H9 (cell line): ENCODE measurements around the gene STYXL1. TPM values are rescaled to one million over a fixed set of nuclear protein-coding genes. Genes with fewer than 3 reads are reported as not detected.

Experiments used
- DNase-seq: peaks from one replicate; pipeline ENCODE4 v3.0.0-alpha.2; 2017
- H2AFZ ChIP-seq: one replicate; pipeline ENCODE4 v1.6.1; 2013; ENCODE audit warnings: mild to moderate bottlenecking, low read length, control low read depth, moderate library complexity
- H2AK5ac ChIP-seq: 2 replicates; pipeline ENCODE4 v1.6.1; 2013; ENCODE audit warnings: low read length, control low read depth, mixed read lengths; ENCODE audit not compliant: insufficient read length
- H2BK120ac ChIP-seq: one replicate; pipeline ENCODE4 v1.6.1; 2013; ENCODE audit warnings: low read depth, mild to moderate bottlenecking, low read length, control low read depth, inconsistent platforms; ENCODE audit not compliant: poor library complexity, severe bottlenecking
- H2BK12ac ChIP-seq: 2 replicates; pipeline ENCODE4 v1.6.1; 2013; ENCODE audit warnings: low read length, control low read depth, mixed read lengths, low read depth; ENCODE audit not compliant: insufficient read length
- H2BK15ac ChIP-seq: 2 replicates; pipeline ENCODE4 v1.6.1; 2013; ENCODE audit warnings: low read depth, low read length, control low read depth
- H2BK20ac ChIP-seq: one replicate; pipeline ENCODE4 v1.6.1; 2013; ENCODE audit warnings: low read depth, mild to moderate bottlenecking, low read length, control low read depth, inconsistent platforms; ENCODE audit not compliant: poor library complexity, severe bottlenecking
- H2BK5ac ChIP-seq: 2 replicates; pipeline ENCODE4 v1.6.1; 2013; ENCODE audit warnings: low read length, control low read depth, mixed read lengths; ENCODE audit not compliant: insufficient read length
- H3K14ac ChIP-seq: 2 replicates; pipeline ENCODE4 v1.6.1; 2013; ENCODE audit warnings: low read length, control low read depth; ENCODE audit not compliant: insufficient read depth
- H3K18ac ChIP-seq: 2 replicates; pipeline ENCODE4 v1.6.1; 2013; ENCODE audit warnings: low read depth, mild to moderate bottlenecking, mixed read lengths, low read length, control low read depth; ENCODE audit not compliant: insufficient read length
- H3K23ac ChIP-seq: 2 replicates; pipeline ENCODE4 v1.6.1; 2013; ENCODE audit warnings: low read length, control low read depth, mixed read lengths, low read depth; ENCODE audit not compliant: insufficient read length
- H3K23me2 ChIP-seq: 2 replicates; pipeline ENCODE4 v1.6.1; 2013; ENCODE audit warnings: low read depth, mild to moderate bottlenecking, mixed read lengths, low read length, control low read depth; ENCODE audit not compliant: insufficient read length, poor library complexity, severe bottlenecking
- H3K27ac ChIP-seq: 2 replicates; pipeline ENCODE4 v1.5.1; 2013; ENCODE audit warnings: low read length, control low read depth, mixed read lengths, low read depth; ENCODE audit not compliant: insufficient read length
- H3K27me3 ChIP-seq: 2 replicates; pipeline ENCODE4 v1.6.1; 2013; ENCODE audit warnings: low read length, control low read depth, inconsistent platforms; ENCODE audit not compliant: insufficient read depth
- H3K4ac ChIP-seq: 2 replicates; pipeline ENCODE4 v1.6.1; 2013; ENCODE audit warnings: low read depth, mild to moderate bottlenecking, control low read depth, inconsistent platforms, low read length, moderate library complexity
- H3K4me1 ChIP-seq: 2 replicates; pipeline ENCODE4 v1.6.1; 2013; ENCODE audit warnings: low read length, control low read depth, inconsistent platforms; ENCODE audit not compliant: insufficient read depth
- H3K4me2 ChIP-seq: 2 replicates; pipeline ENCODE4 v1.6.1; 2013; ENCODE audit warnings: low read length, control low read depth, mixed read lengths; ENCODE audit not compliant: insufficient read length, insufficient read depth
- H3K56ac ChIP-seq: 2 replicates; pipeline ENCODE4 v1.6.1; 2013; ENCODE audit warnings: low read depth, mild to moderate bottlenecking, mixed read lengths, low read length, control low read depth; ENCODE audit not compliant: insufficient read length
- H3K79me1 ChIP-seq: 2 replicates; pipeline ENCODE4 v1.6.1; 2013; ENCODE audit warnings: low read depth, mild to moderate bottlenecking, moderate library complexity, low read length, control low read depth, inconsistent platforms; ENCODE audit not compliant: insufficient read depth, poor library complexity, severe bottlenecking
- H3K79me2 ChIP-seq: 2 replicates; pipeline ENCODE4 v1.6.1; 2013; ENCODE audit warnings: low read length, control low read depth, inconsistent platforms; ENCODE audit not compliant: insufficient read depth
- H3K9ac ChIP-seq: 2 replicates; pipeline ENCODE4 v1.6.1; 2013; ENCODE audit warnings: low read length, control low read depth, mixed read lengths; ENCODE audit not compliant: insufficient read length; ENCODE audit errors: extremely low read depth
- H3K9me3 ChIP-seq: one replicate; pipeline ENCODE4 v1.6.1; 2013; ENCODE audit warnings: low read depth, low read length, inconsistent platforms; ENCODE audit not compliant: control insufficient read depth
- H3T11ph ChIP-seq: one replicate; pipeline ENCODE4 v1.6.1; 2013; ENCODE audit warnings: mild to moderate bottlenecking, low read length, control low read depth, inconsistent platforms
- H4K20me1 ChIP-seq: one replicate; pipeline ENCODE4 v1.6.1; 2013; ENCODE audit not compliant: control insufficient read depth, insufficient read length, insufficient read depth
- H4K5ac ChIP-seq: 2 replicates; pipeline ENCODE4 v1.6.1; 2013; ENCODE audit warnings: low read depth, mild to moderate bottlenecking, mixed read lengths, low read length, control low read depth; ENCODE audit not compliant: insufficient read length
- H4K8ac ChIP-seq: replicated peaks from 2 replicates; pipeline ENCODE4 v1.6.1; 2013; ENCODE audit warnings: low read length, control low read depth, mixed read lengths, low read depth; ENCODE audit not compliant: insufficient read length
- H4K91ac ChIP-seq: 2 replicates; pipeline ENCODE4 v1.6.1; 2013; ENCODE audit warnings: low read depth, mild to moderate bottlenecking, moderate library complexity, mixed read lengths, low read length, control low read depth; ENCODE audit not compliant: insufficient read length
- H3K27ac Mint-ChIP-seq, 3 experiments: 2 replicates in 2 of 3; 3 replicates in 1 of 3; pipeline ENCODE4 v1.8.0; 2020 to 2021; ENCODE audit warnings: mixed read lengths in 3 of 3, mild to moderate bottlenecking in 1 of 3, moderate library complexity in 1 of 3
- H3K27me3 Mint-ChIP-seq: 2 replicates; pipeline ENCODE4 v1.8.0; 2021; ENCODE audit warnings: low read depth, mild to moderate bottlenecking, moderate library complexity, mixed read lengths
- H3K36me3 Mint-ChIP-seq, 3 experiments: 2 replicates in 2 of 3; 3 replicates in 1 of 3; pipeline ENCODE4 v1.8.0; 2020 to 2021; ENCODE audit warnings: low read depth in 3 of 3, mixed read lengths in 3 of 3; ENCODE audit not compliant: insufficient read depth in 1 of 3
- H3K4me1 Mint-ChIP-seq, 2 experiments: 2 replicates each; pipeline ENCODE4 v1.8.0; 2020; ENCODE audit warnings: mixed read lengths in 2 of 2
- H3K4me3 Mint-ChIP-seq, 2 experiments: 2 replicates in 1 of 2; 3 replicates in 1 of 2; pipeline ENCODE4 v1.8.0; 2020 to 2021; ENCODE audit warnings: mild to moderate bottlenecking in 2 of 2, mixed read lengths in 2 of 2, moderate library complexity in 1 of 2
- H3K9me3 Mint-ChIP-seq, 2 experiments: 2 replicates in 1 of 2; 3 replicates in 1 of 2; pipeline ENCODE4 v1.8.0; 2020; ENCODE audit warnings: mild to moderate bottlenecking in 2 of 2, mixed read lengths in 2 of 2, moderate library complexity in 1 of 2
- WGBS: extraction: QIAGEN DNeasy Blood & Tissue Kit; methylation state at CpG from one replicate; pipeline ENCODE4 v1.1.7; 2013; ENCODE audit warnings: missing lambda C conversion rate, low lambda C conversion rate, mixed read lengths; ENCODE audit not compliant: insufficient read length; ENCODE audit errors: extremely low coverage; 5-methylcytosine and 5-hydroxymethylcytosine counted together
- total RNA-seq: library from RNA; stranded (reverse); gene quantifications from 2 replicates; pipeline ENCODE4 v1.2.1, GENCODE V29; 2021
- TF ChIP-seq, protein P1 (sequence below): fragments of 200-600 bp; sonication (generic); conservative IDR thresholded peaks from 3 replicates; pipeline ENCODE4 v1.8.0; 2021; ENCODE audit warnings: antibody characterized with exemption, mild to moderate bottlenecking

Gene STYXL1
- total RNA-seq, 1 experiment from 2014 or later = 38.7 TPM

GRCh38 chr7:75955331-75955955 lies 92.4 kb downstream of the STYXL1 start:
- H2BK120ac ChIP-seq = no peak overlapping the region
- H3K23ac ChIP-seq = no peak overlapping the region
- no peak overlapping the region for H3K56ac ChIP-seq
- no peaks in the 10 kb centered on the region for H3K79me2 ChIP-seq
- no peaks in the 10 kb centered on the region for H3K79me1 ChIP-seq
- no peak overlapping the region for H4K5ac ChIP-seq
- Mint-ChIP-seq H3K4me1 (peaks cover 13 to 16% of the 10 kb centered on the region in 2 experiments), H3K27ac (peak overlapping the region in 1 of 3 experiments; percentile 10; a peak in 1 of 7 replicates), H3K9me3 (peaks cover 2 to 6% of the 10 kb centered on the region in 2 experiments; a peak in 1 of 5 replicates), H3K4me3 (no peak overlapping the region), H3K36me3 (peaks cover 18 to 51% (median 43%) of the 10 kb centered on the region in 3 experiments; a peak in 6 of 7 replicates), H3K27me3 (no peaks in the 10 kb centered on the region)
- no peak overlapping the region for H2BK5ac ChIP-seq
- no peak overlapping the region for H3K18ac ChIP-seq
- no peak overlapping the region for H4K8ac ChIP-seq
- H3K27ac ChIP-seq = no peak overlapping the region
- H4K91ac ChIP-seq = no peak overlapping the region
- no peaks in the 10 kb centered on the region for H3K4me1 ChIP-seq
- no peaks in the 10 kb centered on the region for H3K27me3 ChIP-seq
- no peaks in the 10 kb centered on the region for H3K23me2 ChIP-seq
- no peak overlapping the region for H3T11ph ChIP-seq
- H3K9ac ChIP-seq = no peak overlapping the region
- H3K4ac ChIP-seq = no peak overlapping the region
- no peaks in the 10 kb centered on the region for H4K20me1 ChIP-seq
- DNase-seq = no peak
- H2AFZ ChIP-seq = no peak overlapping the region
- H2BK15ac ChIP-seq = no peak overlapping the region
- no peak overlapping the region for H3K4me2 ChIP-seq
- TF ChIP-seq, protein P1, sequence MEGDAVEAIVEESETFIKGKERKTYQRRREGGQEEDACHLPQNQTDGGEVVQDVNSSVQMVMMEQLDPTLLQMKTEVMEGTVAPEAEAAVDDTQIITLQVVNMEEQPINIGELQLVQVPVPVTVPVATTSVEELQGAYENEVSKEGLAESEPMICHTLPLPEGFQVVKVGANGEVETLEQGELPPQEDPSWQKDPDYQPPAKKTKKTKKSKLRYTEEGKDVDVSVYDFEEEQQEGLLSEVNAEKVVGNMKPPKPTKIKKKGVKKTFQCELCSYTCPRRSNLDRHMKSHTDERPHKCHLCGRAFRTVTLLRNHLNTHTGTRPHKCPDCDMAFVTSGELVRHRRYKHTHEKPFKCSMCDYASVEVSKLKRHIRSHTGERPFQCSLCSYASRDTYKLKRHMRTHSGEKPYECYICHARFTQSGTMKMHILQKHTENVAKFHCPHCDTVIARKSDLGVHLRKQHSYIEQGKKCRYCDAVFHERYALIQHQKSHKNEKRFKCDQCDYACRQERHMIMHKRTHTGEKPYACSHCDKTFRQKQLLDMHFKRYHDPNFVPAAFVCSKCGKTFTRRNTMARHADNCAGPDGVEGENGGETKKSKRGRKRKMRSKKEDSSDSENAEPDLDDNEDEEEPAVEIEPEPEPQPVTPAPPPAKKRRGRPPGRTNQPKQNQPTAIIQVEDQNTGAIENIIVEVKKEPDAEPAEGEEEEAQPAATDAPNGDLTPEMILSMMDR = no peak
- H2BK20ac ChIP-seq = no peak overlapping the region
- no CpG with 5 or more reads among the region's 12 CpGs for WGBS
- H2AK5ac ChIP-seq = no peak overlapping the region
- no peaks in the 10 kb centered on the region for H3K9me3 ChIP-seq
- H3K14ac ChIP-seq = no peak overlapping the region
- no peak overlapping the region for H2BK12ac ChIP-seq
